Small intestine (tissue), 7 donors: ENCODE data around the gene RACK1. TPM values are rescaled to one million over a fixed set of nuclear protein-coding genes. Genes with fewer than 3 reads are reported as not detected.
"Not testable (repeated sequence)": the region's sequence is repeated elsewhere in the genome, so short reads cannot be mapped to it uniquely, and the experiment has no call there.

Experiments used
- DNase-seq, 2 donors: peaks; one replicate each; pipeline versions ENCODE4 v3.0.0 to v3.0.0-alpha.2; 2013
- FAIRE-seq: peaks from 2 replicates; lab custom pipeline; 2012; peaks lifted over from hg19 to GRCh38; lab: Jason Lieb, UNC
- H3K27ac ChIP-seq, 3 donors: one replicate each; pipeline ENCODE4 v1.5.1; 2013; ENCODE audit warnings: low read length in 2 of 3, mild to moderate bottlenecking in 2 of 3, control low read depth in 1 of 3, inconsistent platforms in 1 of 3, low read depth in 1 of 3, moderate library complexity in 1 of 3
- H3K27me3 ChIP-seq, 3 donors: one replicate each; pipeline ENCODE4 v1.6.1; 2013; ENCODE audit warnings: low read length in 3 of 3, inconsistent platforms in 1 of 3; ENCODE audit not compliant: control insufficient read depth in 3 of 3, insufficient read depth in 3 of 3
- H3K36me3 ChIP-seq, 3 donors: one replicate each; pipeline ENCODE4 v1.6.1; 2013; ENCODE audit warnings: low read length in 3 of 3, inconsistent platforms in 1 of 3, low read depth in 1 of 3, mild to moderate bottlenecking in 1 of 3, moderate library complexity in 1 of 3; ENCODE audit not compliant: control insufficient read depth in 3 of 3, insufficient read depth in 2 of 3
- H3K4me1 ChIP-seq, 3 donors: one replicate each; pipeline ENCODE4 v1.6.1; 2013; ENCODE audit warnings: low read length in 2 of 3, inconsistent platforms in 1 of 3, low read depth in 1 of 3, mild to moderate bottlenecking in 1 of 3, moderate library complexity in 1 of 3; ENCODE audit not compliant: control insufficient read depth in 3 of 3, insufficient read depth in 2 of 3
- H3K4me3 ChIP-seq, 3 donors: one replicate each; pipeline ENCODE4 v1.5.1; 2013; ENCODE audit warnings: low read length in 3 of 3, control low read depth in 1 of 3, inconsistent platforms in 1 of 3, low read depth in 1 of 3, mild to moderate bottlenecking in 1 of 3, moderate library complexity in 1 of 3
- H3K9me3 ChIP-seq, 2 donors: one replicate each; pipeline ENCODE4 v1.6.1; 2013; ENCODE audit warnings: low read depth in 1 of 2, low read length in 1 of 2; ENCODE audit not compliant: control insufficient read depth in 2 of 2, insufficient read depth in 1 of 2
- WGBS, 3 donors: extraction: QIAGEN DNeasy Blood & Tissue Kit; methylation state at CpG; one replicate each; pipeline ENCODE4 v1.1.7; 2013; 5-methylcytosine and 5-hydroxymethylcytosine counted together
- polyA plus RNA-seq, 4 donors: library from polyadenylated mRNA; stranded (reverse) in 3 of 4; unstranded in 1 of 4; fragments of 200-250 nt in 3 of 4; fragments of 120-200 nt in 1 of 4; gene quantifications; one replicate each; pipeline versions ENCODE4 v1.2.1 to v1.2.3, GENCODE V29; 2013
- donor health status: healthy with polysubstance abuse.
- donor health status: control.
- donor health status: control.
- donor health status: Bipolar disorder and iron deficiency.
- donor health status: healthy.

The RACK1 gene
- polyA plus RNA-seq, 4 donors: 1,482 to 3,503 (median 2,448) TPM

DNA sequence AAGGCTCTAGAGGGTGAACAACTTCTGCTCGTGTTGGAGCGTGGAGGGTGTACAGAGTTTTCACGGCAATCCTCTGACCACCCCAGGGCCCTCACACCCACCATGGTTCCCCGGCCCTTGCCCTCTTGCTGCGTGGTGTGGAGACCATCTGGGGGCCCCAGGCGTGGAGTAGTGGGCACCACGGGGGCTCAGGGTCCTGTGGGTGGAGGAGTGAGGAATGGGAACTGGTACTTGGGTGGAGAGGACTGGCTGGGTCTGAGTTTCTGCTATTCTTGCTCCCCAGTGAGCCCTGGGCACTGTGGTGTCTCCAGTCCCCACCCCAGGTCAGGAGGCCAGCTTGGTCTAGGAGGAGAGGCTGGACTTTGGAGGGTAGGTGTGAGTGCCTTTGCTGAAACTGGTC lies 39.2 kb upstream of the RACK1 start:
- no peaks in the 10 kb centered on the region for H3K9me3 ChIP-seq
- H3K36me3 ChIP-seq: no peaks in the 10 kb centered on the region
- DNase-seq: no peak
- no peak overlapping the region for H3K4me3 ChIP-seq
- H3K27me3 ChIP-seq: no peaks in the 10 kb centered on the region
- 81 to 92% (median 86%) methylated on average over 7 of the region's 7 CpGs for WGBS, 3 donors
- no peak for FAIRE-seq
- no peaks in the 10 kb centered on the region for H3K4me1 ChIP-seq
- no peak overlapping the region for H3K27ac ChIP-seq

DNA sequence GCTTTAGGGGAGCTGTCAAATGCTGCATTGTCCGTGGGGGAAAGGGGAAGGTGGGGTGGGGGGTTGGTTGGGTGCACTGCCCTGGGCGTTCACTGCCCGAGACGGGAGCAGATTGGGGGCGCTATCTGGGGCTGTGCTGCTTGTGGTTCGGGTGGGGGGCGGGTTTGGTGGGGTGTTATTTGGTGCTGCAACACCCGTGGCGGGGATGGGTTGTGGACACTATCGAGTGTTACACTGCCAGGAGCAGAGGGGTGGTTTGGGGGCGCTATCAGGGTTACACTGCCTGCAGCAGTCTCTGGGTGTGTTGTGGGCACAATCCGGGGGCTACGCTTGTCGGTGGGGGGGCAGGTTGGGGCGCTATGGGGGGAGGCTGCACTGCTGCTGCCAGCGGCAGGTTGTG lies 38.7 kb upstream of the RACK1 start:
- H3K4me1 ChIP-seq, H3K4me3 ChIP-seq, H3K27me3 ChIP-seq, FAIRE-seq, DNase-seq, H3K36me3 ChIP-seq, H3K27ac ChIP-seq, H3K9me3 ChIP-seq: not testable (repeated sequence)
- WGBS, 3 donors: 82 to 87% (median 84%) methylated on average over 14 to 16 of the region's 16 CpGs

DNA sequence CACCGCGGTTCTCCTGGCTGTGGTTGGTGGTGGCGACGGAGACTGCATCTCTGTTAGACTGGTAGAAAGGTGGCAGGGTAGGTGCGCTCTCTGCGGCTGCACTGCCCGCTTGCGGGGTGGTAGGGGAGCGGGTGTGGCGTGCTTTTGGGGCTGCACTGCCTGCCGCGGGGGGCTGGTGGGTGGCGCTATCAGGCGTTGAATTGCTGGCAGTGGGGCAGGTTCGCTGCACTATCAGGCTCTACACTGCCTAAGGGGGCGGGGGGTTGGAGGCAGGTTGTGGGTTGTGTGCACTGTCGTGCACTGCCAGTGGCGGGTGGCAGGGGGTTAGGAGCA lies 38.2 kb upstream of the RACK1 start:
- Histone ChIP-seq H3K36me3 (no peaks in the 10 kb centered on the region), H3K4me1 (no peaks in the 10 kb centered on the region), H3K27me3 (no peaks in the 10 kb centered on the region), H3K27ac (no peak overlapping the region), H3K4me3 (no peak overlapping the region), H3K9me3 (no peaks in the 10 kb centered on the region)
- DNase-seq (no peak), FAIRE-seq (no peak)
- 86 to 93% (median 90%) methylated on average over 16 to 18 of the region's 18 CpGs for WGBS, 3 donors

DNA sequence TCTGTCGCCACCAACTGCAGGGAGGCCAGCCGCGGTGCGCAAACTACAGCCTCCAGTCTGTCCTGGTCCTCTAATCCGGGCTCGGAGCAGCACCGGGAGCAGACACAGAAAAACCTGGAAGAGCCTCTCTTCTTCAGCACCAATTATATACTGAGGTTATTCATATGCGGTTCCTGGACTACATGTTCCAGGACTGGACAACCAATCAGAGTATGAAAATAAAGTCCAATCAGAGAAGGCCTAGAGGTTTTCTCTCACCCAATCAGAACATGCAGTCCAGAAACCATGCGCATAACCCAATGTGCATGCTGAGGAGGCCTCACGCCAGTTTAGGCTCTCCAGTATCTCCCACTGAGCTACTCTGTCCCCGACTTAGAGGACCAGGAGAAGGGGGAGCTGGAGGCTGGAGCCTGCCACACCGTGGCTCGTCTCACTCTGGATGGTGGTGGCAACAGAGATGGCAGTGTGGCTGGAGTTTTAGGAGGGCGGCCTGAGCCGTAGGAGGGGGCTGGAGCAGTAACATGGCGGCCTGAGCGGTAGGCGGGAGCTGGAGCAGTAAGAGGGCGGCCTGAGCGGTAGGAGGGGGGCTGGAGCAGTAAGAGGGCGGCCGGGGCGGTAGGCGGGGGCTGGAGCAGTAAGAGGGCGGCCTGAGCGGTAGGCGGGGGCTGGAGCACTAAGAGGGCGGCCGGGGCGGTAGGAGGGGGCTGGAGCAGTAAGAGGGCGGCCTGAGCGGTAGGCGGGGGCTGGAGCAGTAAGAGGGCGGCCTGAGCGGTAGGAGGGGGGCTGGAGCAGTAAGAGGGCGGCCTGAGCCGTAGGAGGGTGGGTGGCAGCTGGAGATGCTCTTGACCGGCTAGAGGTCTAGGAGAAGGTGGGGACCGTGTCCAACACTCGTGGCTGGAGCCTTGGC lies 37.6 kb upstream of the RACK1 start:
- no peak overlapping the region for H3K27ac ChIP-seq
- 90 to 94% (median 94%) methylated on average over 39 to 40 of the region's 40 CpGs for WGBS, 3 donors
- H3K27me3 ChIP-seq: no peaks in the 10 kb centered on the region
- H3K36me3 ChIP-seq: no peaks in the 10 kb centered on the region
- H3K4me1 ChIP-seq: no peaks in the 10 kb centered on the region
- no peak overlapping the region for H3K4me3 ChIP-seq
- no peak for FAIRE-seq
- no peaks in the 10 kb centered on the region for H3K9me3 ChIP-seq
- no peak for DNase-seq

DNA sequence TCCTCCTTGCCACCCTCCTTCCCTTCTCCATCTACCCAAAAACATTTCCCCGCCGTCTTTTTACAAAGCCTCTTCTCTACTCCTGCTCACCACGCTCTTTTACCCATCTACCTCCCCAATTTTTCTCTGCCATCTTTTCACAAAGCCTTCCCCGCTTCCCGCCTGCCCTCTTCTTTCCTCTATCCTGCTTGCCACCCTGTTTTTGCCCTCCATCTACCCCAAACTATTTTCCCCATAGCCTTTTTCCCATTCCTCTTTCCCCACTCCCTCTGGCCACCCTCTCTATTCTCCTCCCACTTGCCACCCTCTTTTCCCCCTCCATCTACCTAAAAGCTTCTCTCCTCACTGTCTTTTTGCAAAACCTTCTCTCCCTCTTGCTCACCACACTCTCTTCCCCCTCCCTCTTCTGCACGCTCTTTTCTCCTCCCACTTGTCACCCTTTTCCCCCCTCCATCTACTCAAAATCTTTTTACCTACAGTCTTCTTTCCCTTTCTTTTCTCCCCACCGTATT lies 36.6 kb upstream of the RACK1 start:
- no peak for DNase-seq
- 82 to 89% (median 87%) methylated on average over 7 of the region's 7 CpGs for WGBS, 3 donors
- H3K4me1 ChIP-seq: no peaks in the 10 kb centered on the region
- H3K27me3 ChIP-seq: no peaks in the 10 kb centered on the region
- no peaks in the 10 kb centered on the region for H3K36me3 ChIP-seq
- no peak for FAIRE-seq
- no peak overlapping the region for H3K27ac ChIP-seq
- H3K4me3 ChIP-seq: no peak overlapping the region
- H3K9me3 ChIP-seq: no peaks in the 10 kb centered on the region

DNA sequence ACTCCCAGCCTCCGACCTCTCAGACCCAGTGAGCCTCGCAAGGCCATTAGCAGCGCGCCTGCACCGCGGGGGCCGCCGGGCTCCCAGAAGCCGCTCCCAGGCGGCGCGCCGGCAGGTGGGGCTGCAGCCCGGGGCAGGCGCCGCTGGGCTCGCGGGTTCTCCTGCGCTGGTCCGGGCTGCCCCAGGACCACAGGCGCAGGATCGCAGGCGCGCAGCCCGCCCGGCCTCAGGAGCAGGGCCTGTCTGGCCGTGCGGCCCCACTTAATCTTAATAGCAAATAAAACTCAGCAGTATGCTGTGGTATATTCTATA lies 29.7 kb upstream of the RACK1 start:
- not testable (repeated sequence) for H3K27ac ChIP-seq, H3K4me3 ChIP-seq, H3K4me1 ChIP-seq, FAIRE-seq, H3K9me3 ChIP-seq, H3K36me3 ChIP-seq, H3K27me3 ChIP-seq
- WGBS, 3 donors: 19 to 34% (median 22%) methylated on average over 28 of the region's 28 CpGs
- peak; percentile 29 to 62 for DNase-seq

DNA sequence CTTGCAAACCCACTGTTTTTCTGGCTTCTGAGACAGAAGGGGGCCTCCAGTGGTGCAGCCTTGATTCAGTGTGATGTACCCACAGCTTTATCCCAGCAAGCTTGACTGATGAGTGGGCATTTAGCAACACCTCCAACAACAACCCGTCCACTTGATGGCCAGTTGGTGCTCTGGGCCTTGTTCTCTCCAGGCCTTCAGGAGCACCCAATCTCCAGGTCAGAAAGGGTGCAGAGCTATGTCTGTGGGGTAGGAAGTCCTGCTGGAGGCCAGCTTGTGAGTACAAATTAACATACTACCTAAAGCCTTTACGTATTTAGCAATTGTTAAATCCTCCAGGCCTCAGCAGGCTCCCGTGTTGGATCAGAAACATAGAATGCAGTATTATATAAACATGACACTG lies 27.4 kb upstream of the RACK1 start:
- H3K9me3 ChIP-seq: no peaks in the 10 kb centered on the region
- no peak overlapping the region for H3K4me3 ChIP-seq
- no peaks in the 10 kb centered on the region for H3K27me3 ChIP-seq
- 86 to 87% (median 86%) methylated on average over 3 of the region's 3 CpGs for WGBS, 3 donors
- no peak for FAIRE-seq
- no peak overlapping the region for H3K27ac ChIP-seq
- no peak for DNase-seq
- H3K36me3 ChIP-seq: no peaks in the 10 kb centered on the region
- H3K4me1 ChIP-seq: no peaks in the 10 kb centered on the region

DNA sequence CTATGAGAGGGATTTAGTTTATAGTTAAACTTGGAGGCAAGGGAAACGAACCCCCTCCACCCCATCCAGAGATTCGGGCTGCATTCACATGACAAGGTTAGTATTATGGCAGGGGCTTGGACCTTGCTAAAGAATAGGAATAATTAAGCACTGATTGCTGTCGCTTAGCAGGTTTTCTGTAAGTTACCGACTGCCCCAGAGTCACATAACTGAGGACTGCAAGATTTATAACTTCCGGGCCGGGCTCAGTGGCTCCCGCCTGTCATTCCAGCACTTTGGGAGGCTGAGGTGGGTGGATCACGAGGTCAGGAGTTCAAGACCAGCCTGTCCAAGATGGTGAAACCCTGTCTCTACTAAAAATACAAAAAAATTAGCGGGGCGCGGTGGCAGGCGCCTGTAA lies 24.2 kb upstream of the RACK1 start:
- WGBS, 3 donors: 85 to 89% (median 88%) methylated on average over 12 of the region's 12 CpGs
- H3K9me3 ChIP-seq, DNase-seq, H3K27ac ChIP-seq, H3K27me3 ChIP-seq, H3K4me3 ChIP-seq, H3K4me1 ChIP-seq, FAIRE-seq: not testable (repeated sequence)
- H3K36me3 ChIP-seq: peaks cover 0 to 17% (median 0%) of the 10 kb centered on the region in 3 donors
